HG03354 (cell line): ENCODE data around the gene MC5R.

Source experiments
- ATAC-seq: cut with Tn5 transposase; IDR thresholded peaks from one replicate; pipeline ENCODE4 v1.9.1; 2021; ENCODE audit warnings: mild to moderate bottlenecking; ENCODE audit not compliant: unreplicated experiment, poor library complexity, severe bottlenecking

The MC5R gene

DNA sequence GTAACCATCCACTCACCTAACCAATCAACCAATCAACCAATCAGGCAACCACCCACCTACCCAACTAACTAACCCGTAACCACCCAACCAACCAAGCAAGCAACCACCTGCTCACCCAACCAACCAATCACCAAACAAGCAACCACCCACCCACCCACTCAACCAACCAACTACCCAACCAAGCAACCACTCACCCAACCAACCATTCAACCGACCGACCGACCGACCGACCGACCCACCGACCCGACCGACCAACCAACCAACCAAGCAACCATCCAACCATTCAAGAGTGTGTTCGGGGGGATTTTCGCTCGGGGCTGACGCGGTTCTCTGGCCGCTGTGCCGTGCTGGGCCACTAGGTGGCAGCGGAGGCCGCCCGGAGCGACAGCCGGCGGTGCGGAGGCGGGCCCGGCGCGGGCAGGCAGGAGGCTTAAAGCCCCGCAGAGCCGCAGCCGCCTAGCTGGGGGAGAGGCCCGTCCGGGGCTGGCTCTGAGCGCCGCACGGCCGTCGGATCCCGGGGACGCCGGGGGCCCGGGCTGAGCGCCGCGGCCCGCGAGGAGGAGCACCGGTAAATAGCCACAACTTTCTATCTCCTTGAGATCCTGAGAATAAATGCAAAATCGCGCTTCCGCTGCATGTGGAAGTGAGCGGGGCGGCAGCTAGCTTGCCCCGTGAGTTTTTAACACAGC, at the start of gene MC5R:
TSS of gene MC5R (plus strand) at position 443 of the 689 bp plus-strand sequence. CDS start 1,617 bp downstream, outside the sequence.
- ATAC-seq, result peak; percentile 94

DNA sequence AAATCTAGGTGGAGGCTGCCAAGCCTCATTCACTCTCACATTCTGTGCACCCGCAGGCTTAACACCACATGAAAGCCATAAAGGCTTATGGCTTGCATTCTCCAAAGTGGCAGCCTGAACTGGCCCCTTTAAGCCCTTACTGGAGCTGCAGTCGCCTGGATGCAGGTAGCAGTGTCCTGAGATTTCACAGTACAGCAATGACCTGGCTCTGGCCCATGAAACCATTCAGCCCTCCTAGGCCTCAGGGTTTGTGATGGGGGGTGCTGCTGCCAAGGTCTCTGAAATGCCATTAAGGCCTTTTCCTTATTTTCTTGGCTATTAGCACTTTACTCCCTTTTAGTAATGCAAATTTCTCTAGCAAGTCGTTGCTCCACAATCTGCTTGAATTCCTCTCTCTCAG, 48.9 kb upstream of the MC5R start:
- ATAC-seq, result no peak

DNA sequence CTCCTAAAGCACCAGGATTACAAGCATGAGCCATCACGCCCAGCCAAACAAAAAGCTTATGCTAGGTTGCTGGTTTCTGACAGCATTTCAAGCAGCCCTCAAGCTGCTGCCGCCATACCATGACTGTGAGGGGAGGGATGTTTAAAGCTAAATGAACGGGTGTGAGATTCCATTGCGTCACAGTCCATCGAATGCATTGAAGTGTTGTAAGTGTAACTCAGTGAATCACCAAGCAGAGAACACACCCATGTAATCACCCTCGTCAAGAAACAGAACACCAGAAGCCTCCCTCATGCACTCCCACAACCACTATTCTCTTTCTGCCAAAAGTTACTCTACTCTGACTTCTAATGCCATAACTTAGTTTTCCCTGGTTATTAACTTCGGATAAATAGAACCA, 32.8 kb upstream of the MC5R start:
- no peak for ATAC-seq

DNA sequence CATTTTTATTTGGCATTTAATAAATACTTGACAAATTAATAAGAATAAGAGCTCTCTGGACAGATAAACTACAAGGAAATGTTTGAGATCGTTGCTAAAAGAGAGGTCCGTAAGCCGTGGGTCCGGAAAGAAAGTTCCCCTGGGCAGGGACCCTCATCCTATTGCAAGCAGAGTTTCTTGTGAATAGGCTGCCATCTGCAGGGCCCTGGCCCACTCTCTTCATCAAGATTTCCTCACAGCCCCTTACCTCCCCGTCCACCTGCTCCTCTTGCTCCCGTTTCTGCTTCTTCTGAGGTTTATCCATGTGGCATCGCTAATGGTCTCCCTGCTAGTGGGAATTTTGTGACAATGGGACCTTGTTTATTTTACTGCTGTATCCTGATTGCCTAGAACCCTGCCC, 30.1 kb upstream of the MC5R start:
- ATAC-seq, result no peak

DNA sequence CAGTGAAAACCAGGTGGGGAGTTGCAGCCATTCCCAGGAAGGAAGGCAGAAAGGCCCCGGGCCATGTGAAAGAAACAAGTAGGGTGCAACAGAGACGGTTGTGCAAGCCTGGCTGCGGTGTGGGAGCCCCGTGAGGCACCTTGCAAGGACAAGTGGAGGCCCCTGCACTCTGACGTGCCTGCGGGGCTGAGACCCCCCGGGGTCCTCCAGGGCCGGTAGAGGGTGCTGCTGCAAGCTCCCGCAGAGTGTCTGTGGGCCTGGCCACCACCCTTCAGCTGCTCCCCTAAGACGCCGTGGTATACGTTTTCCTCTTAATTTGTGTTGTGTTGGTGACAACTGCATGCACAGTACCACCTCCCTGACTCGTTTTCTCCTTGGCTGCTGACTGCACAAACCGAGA, 27.4 kb upstream of the MC5R start:
- ATAC-seq, result no peak

DNA sequence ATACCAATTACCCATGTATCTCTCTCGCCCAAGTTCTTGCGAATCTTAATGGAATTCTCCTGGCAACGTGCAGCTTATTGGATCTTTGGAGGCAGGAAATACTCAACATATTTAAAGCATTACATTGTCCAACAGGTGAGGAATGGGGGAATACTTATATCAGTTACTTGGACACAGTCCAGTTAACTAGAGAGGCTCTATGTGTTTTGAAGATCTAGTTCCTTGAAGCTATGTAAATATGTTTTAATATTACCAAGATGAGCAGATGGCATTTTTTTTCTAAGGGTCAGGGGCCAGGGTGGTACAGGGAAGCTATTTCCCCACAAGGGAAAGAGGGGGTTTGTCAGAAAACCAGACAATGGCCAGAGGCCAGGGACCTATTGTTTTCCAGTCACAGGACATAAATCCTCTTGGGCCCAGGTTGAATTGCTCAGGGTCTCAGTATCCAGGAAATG, 26.8 kb upstream of the MC5R start:
- ATAC-seq, result no peak

DNA sequence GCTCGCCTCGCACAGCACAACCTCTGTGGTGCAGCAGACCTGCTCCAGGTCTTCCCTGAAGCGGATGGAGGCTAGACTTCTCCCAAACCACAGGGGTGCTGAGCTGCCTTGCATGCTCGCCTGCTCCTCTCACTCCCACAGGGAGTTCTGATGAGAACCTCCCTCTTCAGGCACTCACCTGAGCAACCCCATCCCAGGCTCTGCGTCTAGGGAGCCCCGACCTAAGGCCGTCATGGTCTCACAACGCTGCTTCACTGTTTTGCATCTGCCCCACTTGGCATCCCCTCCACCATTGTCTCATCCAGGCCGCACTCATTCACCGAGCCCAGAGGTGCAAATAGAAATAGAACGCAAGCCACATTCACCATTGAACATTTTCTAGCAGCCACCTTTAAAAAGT, 24.6 kb upstream of the MC5R start:
- ATAC-seq, result no peak

DNA sequence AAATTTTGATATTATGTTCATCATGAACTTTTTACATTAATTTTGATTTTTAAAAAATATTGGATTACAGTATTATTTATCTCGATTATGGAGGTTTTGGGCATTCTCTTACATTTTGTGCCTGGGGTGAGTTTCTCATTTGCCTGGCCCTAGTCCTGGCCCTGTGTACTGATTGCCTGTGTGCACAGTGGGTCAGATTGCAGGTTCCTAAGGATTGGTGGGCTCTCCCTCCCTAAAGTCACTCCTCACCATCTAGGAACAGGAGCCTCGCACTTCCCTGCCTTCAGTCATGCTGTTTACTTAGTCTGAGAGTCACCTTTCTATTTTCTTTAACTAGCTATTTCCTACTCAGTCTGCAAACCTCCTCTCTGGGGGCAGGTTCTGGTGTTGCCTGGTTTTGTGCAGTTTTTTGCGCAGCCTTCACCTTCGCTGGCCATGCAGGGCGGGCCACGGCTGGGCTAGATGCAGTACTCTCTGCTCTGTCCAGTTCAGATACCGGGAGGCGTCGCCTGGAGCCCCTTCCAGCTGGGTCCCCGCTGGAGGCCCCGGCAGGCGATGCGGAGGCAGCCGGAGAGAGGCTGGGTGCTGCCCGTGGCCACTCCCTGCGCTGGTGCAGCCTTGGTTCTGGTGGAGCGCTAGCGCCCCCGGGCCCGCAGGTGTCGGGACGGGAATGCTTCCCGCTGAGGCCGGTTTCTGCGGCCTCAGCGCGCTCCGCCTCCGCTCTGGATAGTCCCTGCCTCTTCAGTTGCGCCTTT, 23.3 kb upstream of the MC5R start:
- no peak for ATAC-seq

DNA sequence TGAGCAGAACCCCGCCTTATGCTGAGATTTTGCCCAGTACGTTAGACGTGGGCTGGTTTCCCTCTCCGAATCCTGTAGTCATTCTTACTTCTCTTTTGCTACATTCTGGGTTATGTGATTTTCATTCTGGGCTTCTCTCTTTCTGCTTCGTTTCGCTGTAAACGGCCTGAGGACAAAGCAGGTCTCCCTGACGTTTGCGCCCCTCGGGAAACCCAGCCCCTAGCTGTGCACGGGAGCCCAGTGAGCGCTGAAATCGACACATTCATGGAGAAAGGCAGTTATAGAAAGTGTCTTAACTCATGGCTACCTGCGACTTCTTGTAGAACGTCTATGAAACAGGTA, 22.7 kb upstream of the MC5R start:
- ATAC-seq, result no peak

DNA sequence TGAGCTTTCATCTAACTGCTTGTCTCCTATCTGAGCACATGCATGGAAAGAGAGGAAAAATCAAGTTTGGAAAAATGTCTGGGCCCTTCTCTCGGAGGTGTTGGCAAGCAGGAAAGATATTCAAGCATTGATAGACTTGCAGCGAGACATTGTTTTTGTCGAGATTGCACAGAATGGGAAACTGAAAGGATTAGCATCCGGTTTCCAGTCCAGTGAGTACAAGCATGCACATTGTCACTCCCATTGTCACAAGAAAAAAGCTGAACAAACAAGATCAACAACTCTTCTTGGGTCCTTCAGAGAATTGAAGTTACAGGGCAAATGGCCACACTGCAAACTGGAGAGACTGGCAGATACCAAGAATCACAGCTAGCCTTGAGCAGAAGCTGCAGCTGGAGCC, 19.6 kb upstream of the MC5R start:
- no peak for ATAC-seq

DNA sequence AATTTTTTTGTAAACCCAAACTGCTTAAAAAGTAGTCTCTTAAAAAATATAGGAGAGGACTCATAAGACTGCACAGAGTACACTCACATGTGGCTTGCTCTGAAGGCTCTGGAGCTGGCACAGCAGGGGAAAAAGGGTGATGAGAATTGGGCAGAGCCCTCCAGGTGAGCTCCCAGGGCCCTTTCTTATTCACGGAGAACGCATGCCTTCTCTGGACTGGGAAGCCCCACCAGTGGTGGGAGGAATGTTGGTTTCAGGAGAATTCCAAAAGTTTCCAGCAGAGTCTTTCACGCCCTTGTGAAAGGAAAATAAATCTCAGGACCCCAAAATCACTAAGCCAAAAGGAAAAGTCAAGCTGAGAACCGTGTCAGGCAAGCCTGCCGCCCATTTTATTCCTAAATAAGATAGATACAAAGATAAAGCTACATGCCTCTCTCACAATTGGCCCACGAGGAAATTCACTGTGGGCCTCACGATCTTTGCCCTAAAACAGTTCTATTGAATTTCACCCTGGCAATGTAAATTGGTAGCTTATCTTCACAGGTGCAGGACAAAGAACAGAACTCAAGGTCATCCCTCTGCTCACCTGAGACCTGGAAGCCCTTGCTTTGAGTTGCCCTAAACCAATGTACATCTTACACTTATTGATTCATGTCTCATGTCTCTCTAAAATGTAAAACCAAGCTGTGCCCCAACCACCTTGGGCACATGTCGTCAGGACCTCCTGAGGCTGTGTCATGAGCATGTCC, 15.5 kb upstream of the MC5R start:
- ATAC-seq, result no peak

DNA sequence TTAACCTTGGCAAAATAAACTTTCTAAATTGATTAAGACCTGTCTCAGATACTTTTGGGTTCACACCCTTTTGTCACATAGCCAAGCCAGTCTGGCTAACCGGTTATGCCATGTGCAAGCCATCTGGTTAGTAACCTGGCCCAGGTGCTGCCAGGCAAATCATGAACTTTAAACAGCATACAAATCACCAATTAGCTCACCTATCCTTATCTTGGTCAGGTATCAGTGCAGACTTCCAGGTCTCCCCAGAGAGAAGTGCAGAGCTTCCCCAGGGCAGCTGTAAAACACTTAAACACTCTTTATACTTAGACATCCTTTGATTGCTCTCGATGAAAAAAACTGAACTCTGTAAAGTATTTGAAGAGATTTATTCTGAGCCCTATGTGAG, 14.9 kb upstream of the MC5R start:
- ATAC-seq, result no peak

DNA sequence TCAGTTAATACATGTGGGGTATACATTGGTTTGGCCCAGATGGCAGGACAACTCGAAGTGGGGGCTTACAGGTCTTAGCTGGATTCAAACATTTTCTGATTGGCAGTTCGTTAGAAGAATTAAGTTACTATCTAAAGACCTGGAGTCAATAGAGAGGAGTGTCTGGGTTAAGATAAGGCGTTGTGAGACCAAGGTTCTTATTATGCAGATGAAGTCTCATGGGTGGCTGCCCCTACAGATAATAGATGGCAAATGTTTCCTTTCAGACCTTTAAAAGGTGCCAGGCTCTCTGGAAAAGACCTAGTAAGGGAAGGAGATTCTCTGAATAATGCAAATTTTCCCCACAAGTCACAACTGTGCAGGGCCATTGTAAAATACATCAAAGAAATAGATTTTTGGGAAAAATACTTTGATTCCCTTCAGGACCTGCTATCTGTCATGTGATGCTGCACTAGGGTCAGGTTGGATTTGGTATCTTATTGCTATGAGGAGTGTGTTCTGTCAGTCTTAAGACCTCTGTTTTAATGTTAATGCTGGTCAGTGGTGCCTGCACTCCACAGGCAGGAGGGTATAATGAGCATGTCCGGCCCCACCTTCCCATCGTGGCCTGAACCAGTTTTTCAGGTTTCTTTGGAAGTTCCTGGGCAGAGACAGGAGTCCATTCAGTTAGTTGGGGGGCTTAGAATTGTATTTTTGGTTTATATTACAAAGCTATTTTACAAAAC, 14.3 kb upstream of the MC5R start:
- no peak for ATAC-seq

DNA sequence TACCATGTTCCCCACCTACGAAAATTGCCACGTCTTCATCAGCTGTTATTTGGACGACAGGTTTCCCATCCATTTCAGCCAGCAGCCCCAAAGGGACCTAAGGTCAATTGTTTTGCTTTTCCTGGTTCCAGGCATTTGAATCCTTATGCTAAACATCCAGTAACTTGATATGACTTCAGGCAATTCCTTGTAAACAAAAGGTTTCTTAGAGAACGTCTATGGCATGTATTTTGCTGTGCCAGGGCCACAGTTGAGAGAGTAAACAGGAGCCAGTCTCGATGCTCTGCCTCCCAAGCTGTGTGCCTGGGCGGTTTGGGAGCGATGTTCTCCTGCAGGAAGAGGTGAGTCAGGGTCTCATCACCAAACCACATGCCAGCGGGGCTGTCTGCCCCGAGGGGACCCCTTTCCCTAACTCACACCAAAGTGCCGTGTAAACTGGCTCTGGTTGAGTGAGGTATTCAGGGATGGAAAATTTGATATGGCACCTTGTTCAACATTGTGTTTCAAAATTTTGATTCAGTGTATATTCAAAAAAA, 12.9 kb upstream of the MC5R start:
- no peak for ATAC-seq

DNA sequence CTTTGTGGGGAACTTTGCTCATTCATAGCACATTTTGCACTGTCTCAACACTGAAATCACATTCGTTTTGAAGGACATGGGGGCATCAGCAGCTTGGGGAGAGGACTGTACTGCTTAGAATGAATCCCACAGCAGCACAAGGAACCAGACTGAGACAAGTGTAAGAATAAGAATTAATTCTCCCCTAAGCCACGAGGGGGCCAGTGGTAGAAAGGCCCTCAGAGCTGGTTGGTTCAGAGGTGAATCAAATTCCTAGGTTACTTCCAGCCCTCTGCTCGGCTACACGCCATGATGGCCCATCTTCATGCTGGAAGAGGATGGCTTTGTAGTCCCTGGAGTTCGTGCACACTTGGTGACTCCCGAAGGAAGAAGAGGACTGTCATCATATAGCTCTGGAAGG, 12.0 kb upstream of the MC5R start:
- no peak for ATAC-seq

DNA sequence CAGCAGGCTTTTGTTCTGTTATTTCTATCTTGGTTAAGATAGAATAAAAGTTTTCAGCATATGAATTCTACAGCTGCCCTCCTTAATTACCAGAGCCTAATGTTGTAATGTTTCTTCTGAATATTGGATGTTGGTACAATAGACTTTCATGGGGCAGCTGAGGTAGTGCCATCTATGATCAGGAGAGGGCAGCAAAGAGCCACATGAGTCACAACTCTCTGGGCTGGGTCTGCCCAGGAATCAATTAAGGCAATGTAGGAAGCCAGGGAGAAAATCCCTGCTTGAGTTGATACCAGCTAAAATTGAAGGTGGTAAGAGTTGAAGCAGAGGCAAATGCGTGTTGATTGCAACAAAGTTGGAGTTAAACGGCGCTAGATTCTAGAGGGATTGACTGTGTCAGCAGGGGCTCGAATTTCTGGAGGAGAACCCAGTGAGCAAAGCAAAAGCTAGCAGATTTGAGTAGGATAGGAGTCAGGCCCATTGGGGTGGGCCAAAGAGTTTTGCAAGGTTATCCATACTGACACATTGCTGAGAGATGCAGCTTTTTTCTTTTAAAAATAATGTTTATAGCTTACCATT, 10.6 kb upstream of the MC5R start:
- peak; percentile 86 for ATAC-seq

DNA sequence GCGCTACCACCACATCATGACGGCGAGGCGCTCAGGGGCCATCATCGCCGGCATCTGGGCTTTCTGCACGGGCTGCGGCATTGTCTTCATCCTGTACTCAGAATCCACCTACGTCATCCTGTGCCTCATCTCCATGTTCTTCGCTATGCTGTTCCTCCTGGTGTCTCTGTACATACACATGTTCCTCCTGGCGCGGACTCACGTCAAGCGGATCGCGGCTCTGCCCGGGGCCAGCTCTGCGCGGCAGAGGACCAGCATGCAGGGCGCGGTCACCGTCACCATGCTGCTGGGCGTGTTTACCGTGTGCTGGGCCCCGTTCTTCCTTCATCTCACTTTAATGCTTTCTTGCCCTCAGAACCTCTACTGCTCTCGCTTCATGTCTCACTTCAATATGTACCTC, 2.3 kb downstream of the MC5R start:
- ATAC-seq, result no peak

DNA sequence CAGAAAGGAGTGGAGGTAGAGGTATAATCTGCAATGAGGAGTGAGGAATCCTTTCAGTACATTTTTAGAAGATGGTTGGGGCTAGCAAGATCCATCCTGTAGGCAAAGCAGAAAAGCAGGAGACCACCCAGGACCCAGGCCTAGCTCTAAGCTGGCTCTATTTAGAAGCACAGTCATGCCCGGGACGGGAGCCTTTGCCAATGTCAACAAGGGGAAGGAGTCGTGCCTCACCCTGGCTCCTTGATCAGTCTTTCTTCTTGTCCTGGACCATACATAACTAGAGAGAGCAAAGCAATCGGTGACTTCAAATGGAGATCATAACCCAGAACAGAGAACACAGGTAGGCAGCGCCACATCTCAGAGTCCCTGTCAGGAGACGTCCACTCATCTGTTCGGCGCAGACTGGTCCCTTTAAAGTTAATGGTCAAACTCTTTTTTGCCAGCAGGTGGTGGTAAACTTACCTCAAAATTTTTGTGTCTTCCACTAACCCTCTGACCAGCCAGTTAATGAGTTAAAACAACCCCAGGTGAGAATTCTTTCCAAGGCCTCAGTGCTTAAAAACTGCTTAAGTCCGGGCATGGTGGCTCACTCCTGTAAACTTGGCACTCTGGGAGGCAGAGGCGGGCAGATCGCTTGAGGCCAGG, 8.0 kb downstream of the MC5R start:
- ATAC-seq, result no peak

DNA sequence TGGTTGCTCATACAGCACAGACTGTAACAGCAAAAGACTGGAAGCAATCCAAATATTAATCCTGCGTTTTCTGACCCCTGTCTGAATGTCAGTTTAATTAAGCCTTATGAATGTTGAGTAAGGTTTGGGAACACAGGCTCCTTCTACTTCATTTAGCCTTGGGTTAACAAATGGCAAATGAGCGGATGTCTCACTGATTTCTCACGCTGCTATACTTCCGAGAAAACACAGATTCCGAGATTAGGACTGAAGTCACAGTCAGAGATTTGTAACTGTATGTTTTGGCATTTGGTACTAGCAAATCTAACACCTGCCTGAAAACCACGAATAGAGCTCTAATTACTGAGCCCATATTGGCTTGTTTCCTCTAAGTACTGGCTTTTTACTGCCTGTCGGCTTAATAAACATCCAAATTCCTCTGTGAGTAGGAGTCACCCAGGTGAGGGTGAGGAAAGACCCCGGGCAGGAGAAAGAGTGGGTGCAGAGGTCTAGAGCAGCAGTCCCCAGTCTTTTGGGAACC, 10.6 kb downstream of the MC5R start:
- no peak for ATAC-seq
